AG09319 (cell line): ENCODE results near the gene ARHGEF2.
A peak's percentile ranks its signal among the peaks of the same experiment; 100 is the strongest.

ENCODE experiments used
- DNase-seq: peaks from one replicate; pipeline ENCODE4 v3.0.0-alpha.2; 2010; ENCODE audit warnings: low read depth; ENCODE audit errors: extremely low read depth
- CTCF ChIP-seq: IDR thresholded peaks from 2 replicates; pipeline ENCODE4 v1.5.1; 2011; ENCODE audit warnings: low read depth, mild to moderate bottlenecking, inconsistent platforms, low read length, moderate library complexity

Gene ARHGEF2

GRCh38 chr1:155961937-155962336 is 16.4 kb downstream of the ARHGEF2 start:
- TF ChIP-seq CTCF: peak; percentile 53
- peak; percentile 74 for DNase-seq

GRCh38 chr1:155960081-155960745 is 18.1 kb downstream of the ARHGEF2 start:
- no peak for TF ChIP-seq CTCF
- no peak for DNase-seq

- no peak for DNase-seq
- no peak for TF ChIP-seq CTCF
Measured at GRCh38 chr1:155957411-155957915, 20.9 kb downstream of the ARHGEF2 start.

GRCh38 chr1:155954645-155955044 is 23.7 kb downstream of the ARHGEF2 start:
- no peak for DNase-seq

GRCh38 chr1:155952505-155952890 is 25.8 kb downstream of the ARHGEF2 start:
- DNase-seq: no peak
- TF ChIP-seq CTCF: no peak

More at GRCh38 chr1:155954645-155955044, 23.7 kb downstream of the ARHGEF2 start:
- TF ChIP-seq CTCF: no peak

- no peak for DNase-seq
- no peak for TF ChIP-seq CTCF
Measured at GRCh38 chr1:155951753-155952504, 26.4 kb downstream of the ARHGEF2 start.

- DNase-seq: no peak
- no peak for TF ChIP-seq CTCF
Measured at GRCh38 chr1:155950829-155951228, 27.5 kb downstream of the ARHGEF2 start.
